NCI-H2107 (cell line): ENCODE results near the gene LPP.

Source experiments
- DNase-seq: peaks from one replicate; lab custom pipeline; 2025; lab: John Stamatoyannopoulos, UW

LPP gene

GRCh38 chr3:188220988-188221818 lies 67.2 kb downstream of the LPP start:
- DNase-seq = no peak

- DNase-seq = no peak
Observed at GRCh38 chr3:188223936-188224335, 70.0 kb downstream of the LPP start.

GRCh38 chr3:188227442-188227841 lies 73.5 kb downstream of the LPP start:
- no peak for DNase-seq

- DNase-seq = no peak
Observed at GRCh38 chr3:188229177-188229576, 75.2 kb downstream of the LPP start.

- DNase-seq = no peak
Observed at GRCh38 chr3:188229726-188230125, 75.8 kb downstream of the LPP start.

GRCh38 chr3:188230962-188231361 lies 77.0 kb downstream of the LPP start:
- no peak for DNase-seq

- DNase-seq = no peak
Observed at GRCh38 chr3:188231456-188231855, 77.5 kb downstream of the LPP start.

GRCh38 chr3:188232656-188233055 lies 78.7 kb downstream of the LPP start:
- no peak for DNase-seq

- no peak for DNase-seq
Observed at GRCh38 chr3:188233320-188233719, 79.4 kb downstream of the LPP start.

GRCh38 chr3:188234132-188234531 lies 80.2 kb downstream of the LPP start:
- DNase-seq = no peak

- no peak for DNase-seq
Observed at GRCh38 chr3:188236271-188236670, 82.3 kb downstream of the LPP start.

- no peak for DNase-seq
Observed at GRCh38 chr3:188239035-188239434, 85.1 kb downstream of the LPP start.

- DNase-seq = no peak
Observed at GRCh38 chr3:188239577-188239976, 85.6 kb downstream of the LPP start.

- no peak for DNase-seq
Observed at GRCh38 chr3:188240189-188240981, 86.4 kb downstream of the LPP start.

GRCh38 chr3:188241072-188241471 lies 87.1 kb downstream of the LPP start:
- no peak for DNase-seq

GRCh38 chr3:188241883-188242282 lies 87.9 kb downstream of the LPP start:
- DNase-seq = no peak

GRCh38 chr3:188242436-188243123 lies 88.6 kb downstream of the LPP start:
- DNase-seq = no peak

- DNase-seq = no peak
Observed at GRCh38 chr3:188243124-188243795, 89.3 kb downstream of the LPP start.

- no peak for DNase-seq
Observed at GRCh38 chr3:188244395-188244861, 90.5 kb downstream of the LPP start.

GRCh38 chr3:188246905-188247304 lies 92.9 kb downstream of the LPP start:
- DNase-seq = no peak

- no peak for DNase-seq
Observed at GRCh38 chr3:188248036-188248561, 94.1 kb downstream of the LPP start.
